Putamen (tissue), 1 donor: ENCODE results near the gene MC5R.

Source experiments
- DNase-seq: peaks from one replicate; pipeline ENCODE4 v3.0.0-alpha.2; 2016; ENCODE audit warnings: low spot score

Gene MC5R

DNA sequence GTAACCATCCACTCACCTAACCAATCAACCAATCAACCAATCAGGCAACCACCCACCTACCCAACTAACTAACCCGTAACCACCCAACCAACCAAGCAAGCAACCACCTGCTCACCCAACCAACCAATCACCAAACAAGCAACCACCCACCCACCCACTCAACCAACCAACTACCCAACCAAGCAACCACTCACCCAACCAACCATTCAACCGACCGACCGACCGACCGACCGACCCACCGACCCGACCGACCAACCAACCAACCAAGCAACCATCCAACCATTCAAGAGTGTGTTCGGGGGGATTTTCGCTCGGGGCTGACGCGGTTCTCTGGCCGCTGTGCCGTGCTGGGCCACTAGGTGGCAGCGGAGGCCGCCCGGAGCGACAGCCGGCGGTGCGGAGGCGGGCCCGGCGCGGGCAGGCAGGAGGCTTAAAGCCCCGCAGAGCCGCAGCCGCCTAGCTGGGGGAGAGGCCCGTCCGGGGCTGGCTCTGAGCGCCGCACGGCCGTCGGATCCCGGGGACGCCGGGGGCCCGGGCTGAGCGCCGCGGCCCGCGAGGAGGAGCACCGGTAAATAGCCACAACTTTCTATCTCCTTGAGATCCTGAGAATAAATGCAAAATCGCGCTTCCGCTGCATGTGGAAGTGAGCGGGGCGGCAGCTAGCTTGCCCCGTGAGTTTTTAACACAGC, at the start of gene MC5R:
TSS of gene MC5R (plus strand) at position 443 of the 689 bp plus-strand sequence. CDS start 1,617 bp downstream, outside the sequence.
- peak; percentile 38 for DNase-seq

DNA sequence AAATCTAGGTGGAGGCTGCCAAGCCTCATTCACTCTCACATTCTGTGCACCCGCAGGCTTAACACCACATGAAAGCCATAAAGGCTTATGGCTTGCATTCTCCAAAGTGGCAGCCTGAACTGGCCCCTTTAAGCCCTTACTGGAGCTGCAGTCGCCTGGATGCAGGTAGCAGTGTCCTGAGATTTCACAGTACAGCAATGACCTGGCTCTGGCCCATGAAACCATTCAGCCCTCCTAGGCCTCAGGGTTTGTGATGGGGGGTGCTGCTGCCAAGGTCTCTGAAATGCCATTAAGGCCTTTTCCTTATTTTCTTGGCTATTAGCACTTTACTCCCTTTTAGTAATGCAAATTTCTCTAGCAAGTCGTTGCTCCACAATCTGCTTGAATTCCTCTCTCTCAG, 48.9 kb upstream of the MC5R start:
- no peak for DNase-seq

DNA sequence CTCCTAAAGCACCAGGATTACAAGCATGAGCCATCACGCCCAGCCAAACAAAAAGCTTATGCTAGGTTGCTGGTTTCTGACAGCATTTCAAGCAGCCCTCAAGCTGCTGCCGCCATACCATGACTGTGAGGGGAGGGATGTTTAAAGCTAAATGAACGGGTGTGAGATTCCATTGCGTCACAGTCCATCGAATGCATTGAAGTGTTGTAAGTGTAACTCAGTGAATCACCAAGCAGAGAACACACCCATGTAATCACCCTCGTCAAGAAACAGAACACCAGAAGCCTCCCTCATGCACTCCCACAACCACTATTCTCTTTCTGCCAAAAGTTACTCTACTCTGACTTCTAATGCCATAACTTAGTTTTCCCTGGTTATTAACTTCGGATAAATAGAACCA, 32.8 kb upstream of the MC5R start:
- no peak for DNase-seq

DNA sequence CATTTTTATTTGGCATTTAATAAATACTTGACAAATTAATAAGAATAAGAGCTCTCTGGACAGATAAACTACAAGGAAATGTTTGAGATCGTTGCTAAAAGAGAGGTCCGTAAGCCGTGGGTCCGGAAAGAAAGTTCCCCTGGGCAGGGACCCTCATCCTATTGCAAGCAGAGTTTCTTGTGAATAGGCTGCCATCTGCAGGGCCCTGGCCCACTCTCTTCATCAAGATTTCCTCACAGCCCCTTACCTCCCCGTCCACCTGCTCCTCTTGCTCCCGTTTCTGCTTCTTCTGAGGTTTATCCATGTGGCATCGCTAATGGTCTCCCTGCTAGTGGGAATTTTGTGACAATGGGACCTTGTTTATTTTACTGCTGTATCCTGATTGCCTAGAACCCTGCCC, 30.1 kb upstream of the MC5R start:
- DNase-seq: no peak

DNA sequence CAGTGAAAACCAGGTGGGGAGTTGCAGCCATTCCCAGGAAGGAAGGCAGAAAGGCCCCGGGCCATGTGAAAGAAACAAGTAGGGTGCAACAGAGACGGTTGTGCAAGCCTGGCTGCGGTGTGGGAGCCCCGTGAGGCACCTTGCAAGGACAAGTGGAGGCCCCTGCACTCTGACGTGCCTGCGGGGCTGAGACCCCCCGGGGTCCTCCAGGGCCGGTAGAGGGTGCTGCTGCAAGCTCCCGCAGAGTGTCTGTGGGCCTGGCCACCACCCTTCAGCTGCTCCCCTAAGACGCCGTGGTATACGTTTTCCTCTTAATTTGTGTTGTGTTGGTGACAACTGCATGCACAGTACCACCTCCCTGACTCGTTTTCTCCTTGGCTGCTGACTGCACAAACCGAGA, 27.4 kb upstream of the MC5R start:
- DNase-seq: no peak

DNA sequence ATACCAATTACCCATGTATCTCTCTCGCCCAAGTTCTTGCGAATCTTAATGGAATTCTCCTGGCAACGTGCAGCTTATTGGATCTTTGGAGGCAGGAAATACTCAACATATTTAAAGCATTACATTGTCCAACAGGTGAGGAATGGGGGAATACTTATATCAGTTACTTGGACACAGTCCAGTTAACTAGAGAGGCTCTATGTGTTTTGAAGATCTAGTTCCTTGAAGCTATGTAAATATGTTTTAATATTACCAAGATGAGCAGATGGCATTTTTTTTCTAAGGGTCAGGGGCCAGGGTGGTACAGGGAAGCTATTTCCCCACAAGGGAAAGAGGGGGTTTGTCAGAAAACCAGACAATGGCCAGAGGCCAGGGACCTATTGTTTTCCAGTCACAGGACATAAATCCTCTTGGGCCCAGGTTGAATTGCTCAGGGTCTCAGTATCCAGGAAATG, 26.8 kb upstream of the MC5R start:
- no peak for DNase-seq

DNA sequence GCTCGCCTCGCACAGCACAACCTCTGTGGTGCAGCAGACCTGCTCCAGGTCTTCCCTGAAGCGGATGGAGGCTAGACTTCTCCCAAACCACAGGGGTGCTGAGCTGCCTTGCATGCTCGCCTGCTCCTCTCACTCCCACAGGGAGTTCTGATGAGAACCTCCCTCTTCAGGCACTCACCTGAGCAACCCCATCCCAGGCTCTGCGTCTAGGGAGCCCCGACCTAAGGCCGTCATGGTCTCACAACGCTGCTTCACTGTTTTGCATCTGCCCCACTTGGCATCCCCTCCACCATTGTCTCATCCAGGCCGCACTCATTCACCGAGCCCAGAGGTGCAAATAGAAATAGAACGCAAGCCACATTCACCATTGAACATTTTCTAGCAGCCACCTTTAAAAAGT, 24.6 kb upstream of the MC5R start:
- DNase-seq: no peak

DNA sequence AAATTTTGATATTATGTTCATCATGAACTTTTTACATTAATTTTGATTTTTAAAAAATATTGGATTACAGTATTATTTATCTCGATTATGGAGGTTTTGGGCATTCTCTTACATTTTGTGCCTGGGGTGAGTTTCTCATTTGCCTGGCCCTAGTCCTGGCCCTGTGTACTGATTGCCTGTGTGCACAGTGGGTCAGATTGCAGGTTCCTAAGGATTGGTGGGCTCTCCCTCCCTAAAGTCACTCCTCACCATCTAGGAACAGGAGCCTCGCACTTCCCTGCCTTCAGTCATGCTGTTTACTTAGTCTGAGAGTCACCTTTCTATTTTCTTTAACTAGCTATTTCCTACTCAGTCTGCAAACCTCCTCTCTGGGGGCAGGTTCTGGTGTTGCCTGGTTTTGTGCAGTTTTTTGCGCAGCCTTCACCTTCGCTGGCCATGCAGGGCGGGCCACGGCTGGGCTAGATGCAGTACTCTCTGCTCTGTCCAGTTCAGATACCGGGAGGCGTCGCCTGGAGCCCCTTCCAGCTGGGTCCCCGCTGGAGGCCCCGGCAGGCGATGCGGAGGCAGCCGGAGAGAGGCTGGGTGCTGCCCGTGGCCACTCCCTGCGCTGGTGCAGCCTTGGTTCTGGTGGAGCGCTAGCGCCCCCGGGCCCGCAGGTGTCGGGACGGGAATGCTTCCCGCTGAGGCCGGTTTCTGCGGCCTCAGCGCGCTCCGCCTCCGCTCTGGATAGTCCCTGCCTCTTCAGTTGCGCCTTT, 23.3 kb upstream of the MC5R start:
- peak; percentile 53 for DNase-seq

DNA sequence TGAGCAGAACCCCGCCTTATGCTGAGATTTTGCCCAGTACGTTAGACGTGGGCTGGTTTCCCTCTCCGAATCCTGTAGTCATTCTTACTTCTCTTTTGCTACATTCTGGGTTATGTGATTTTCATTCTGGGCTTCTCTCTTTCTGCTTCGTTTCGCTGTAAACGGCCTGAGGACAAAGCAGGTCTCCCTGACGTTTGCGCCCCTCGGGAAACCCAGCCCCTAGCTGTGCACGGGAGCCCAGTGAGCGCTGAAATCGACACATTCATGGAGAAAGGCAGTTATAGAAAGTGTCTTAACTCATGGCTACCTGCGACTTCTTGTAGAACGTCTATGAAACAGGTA, 22.7 kb upstream of the MC5R start:
- no peak for DNase-seq

DNA sequence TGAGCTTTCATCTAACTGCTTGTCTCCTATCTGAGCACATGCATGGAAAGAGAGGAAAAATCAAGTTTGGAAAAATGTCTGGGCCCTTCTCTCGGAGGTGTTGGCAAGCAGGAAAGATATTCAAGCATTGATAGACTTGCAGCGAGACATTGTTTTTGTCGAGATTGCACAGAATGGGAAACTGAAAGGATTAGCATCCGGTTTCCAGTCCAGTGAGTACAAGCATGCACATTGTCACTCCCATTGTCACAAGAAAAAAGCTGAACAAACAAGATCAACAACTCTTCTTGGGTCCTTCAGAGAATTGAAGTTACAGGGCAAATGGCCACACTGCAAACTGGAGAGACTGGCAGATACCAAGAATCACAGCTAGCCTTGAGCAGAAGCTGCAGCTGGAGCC, 19.6 kb upstream of the MC5R start:
- DNase-seq: no peak

DNA sequence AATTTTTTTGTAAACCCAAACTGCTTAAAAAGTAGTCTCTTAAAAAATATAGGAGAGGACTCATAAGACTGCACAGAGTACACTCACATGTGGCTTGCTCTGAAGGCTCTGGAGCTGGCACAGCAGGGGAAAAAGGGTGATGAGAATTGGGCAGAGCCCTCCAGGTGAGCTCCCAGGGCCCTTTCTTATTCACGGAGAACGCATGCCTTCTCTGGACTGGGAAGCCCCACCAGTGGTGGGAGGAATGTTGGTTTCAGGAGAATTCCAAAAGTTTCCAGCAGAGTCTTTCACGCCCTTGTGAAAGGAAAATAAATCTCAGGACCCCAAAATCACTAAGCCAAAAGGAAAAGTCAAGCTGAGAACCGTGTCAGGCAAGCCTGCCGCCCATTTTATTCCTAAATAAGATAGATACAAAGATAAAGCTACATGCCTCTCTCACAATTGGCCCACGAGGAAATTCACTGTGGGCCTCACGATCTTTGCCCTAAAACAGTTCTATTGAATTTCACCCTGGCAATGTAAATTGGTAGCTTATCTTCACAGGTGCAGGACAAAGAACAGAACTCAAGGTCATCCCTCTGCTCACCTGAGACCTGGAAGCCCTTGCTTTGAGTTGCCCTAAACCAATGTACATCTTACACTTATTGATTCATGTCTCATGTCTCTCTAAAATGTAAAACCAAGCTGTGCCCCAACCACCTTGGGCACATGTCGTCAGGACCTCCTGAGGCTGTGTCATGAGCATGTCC, 15.5 kb upstream of the MC5R start:
- no peak for DNase-seq

DNA sequence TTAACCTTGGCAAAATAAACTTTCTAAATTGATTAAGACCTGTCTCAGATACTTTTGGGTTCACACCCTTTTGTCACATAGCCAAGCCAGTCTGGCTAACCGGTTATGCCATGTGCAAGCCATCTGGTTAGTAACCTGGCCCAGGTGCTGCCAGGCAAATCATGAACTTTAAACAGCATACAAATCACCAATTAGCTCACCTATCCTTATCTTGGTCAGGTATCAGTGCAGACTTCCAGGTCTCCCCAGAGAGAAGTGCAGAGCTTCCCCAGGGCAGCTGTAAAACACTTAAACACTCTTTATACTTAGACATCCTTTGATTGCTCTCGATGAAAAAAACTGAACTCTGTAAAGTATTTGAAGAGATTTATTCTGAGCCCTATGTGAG, 14.9 kb upstream of the MC5R start:
- DNase-seq: no peak

DNA sequence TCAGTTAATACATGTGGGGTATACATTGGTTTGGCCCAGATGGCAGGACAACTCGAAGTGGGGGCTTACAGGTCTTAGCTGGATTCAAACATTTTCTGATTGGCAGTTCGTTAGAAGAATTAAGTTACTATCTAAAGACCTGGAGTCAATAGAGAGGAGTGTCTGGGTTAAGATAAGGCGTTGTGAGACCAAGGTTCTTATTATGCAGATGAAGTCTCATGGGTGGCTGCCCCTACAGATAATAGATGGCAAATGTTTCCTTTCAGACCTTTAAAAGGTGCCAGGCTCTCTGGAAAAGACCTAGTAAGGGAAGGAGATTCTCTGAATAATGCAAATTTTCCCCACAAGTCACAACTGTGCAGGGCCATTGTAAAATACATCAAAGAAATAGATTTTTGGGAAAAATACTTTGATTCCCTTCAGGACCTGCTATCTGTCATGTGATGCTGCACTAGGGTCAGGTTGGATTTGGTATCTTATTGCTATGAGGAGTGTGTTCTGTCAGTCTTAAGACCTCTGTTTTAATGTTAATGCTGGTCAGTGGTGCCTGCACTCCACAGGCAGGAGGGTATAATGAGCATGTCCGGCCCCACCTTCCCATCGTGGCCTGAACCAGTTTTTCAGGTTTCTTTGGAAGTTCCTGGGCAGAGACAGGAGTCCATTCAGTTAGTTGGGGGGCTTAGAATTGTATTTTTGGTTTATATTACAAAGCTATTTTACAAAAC, 14.3 kb upstream of the MC5R start:
- no peak for DNase-seq

DNA sequence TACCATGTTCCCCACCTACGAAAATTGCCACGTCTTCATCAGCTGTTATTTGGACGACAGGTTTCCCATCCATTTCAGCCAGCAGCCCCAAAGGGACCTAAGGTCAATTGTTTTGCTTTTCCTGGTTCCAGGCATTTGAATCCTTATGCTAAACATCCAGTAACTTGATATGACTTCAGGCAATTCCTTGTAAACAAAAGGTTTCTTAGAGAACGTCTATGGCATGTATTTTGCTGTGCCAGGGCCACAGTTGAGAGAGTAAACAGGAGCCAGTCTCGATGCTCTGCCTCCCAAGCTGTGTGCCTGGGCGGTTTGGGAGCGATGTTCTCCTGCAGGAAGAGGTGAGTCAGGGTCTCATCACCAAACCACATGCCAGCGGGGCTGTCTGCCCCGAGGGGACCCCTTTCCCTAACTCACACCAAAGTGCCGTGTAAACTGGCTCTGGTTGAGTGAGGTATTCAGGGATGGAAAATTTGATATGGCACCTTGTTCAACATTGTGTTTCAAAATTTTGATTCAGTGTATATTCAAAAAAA, 12.9 kb upstream of the MC5R start:
- no peak for DNase-seq

DNA sequence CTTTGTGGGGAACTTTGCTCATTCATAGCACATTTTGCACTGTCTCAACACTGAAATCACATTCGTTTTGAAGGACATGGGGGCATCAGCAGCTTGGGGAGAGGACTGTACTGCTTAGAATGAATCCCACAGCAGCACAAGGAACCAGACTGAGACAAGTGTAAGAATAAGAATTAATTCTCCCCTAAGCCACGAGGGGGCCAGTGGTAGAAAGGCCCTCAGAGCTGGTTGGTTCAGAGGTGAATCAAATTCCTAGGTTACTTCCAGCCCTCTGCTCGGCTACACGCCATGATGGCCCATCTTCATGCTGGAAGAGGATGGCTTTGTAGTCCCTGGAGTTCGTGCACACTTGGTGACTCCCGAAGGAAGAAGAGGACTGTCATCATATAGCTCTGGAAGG, 12.0 kb upstream of the MC5R start:
- no peak for DNase-seq

DNA sequence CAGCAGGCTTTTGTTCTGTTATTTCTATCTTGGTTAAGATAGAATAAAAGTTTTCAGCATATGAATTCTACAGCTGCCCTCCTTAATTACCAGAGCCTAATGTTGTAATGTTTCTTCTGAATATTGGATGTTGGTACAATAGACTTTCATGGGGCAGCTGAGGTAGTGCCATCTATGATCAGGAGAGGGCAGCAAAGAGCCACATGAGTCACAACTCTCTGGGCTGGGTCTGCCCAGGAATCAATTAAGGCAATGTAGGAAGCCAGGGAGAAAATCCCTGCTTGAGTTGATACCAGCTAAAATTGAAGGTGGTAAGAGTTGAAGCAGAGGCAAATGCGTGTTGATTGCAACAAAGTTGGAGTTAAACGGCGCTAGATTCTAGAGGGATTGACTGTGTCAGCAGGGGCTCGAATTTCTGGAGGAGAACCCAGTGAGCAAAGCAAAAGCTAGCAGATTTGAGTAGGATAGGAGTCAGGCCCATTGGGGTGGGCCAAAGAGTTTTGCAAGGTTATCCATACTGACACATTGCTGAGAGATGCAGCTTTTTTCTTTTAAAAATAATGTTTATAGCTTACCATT, 10.6 kb upstream of the MC5R start:
- peak; percentile 47 for DNase-seq

DNA sequence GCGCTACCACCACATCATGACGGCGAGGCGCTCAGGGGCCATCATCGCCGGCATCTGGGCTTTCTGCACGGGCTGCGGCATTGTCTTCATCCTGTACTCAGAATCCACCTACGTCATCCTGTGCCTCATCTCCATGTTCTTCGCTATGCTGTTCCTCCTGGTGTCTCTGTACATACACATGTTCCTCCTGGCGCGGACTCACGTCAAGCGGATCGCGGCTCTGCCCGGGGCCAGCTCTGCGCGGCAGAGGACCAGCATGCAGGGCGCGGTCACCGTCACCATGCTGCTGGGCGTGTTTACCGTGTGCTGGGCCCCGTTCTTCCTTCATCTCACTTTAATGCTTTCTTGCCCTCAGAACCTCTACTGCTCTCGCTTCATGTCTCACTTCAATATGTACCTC, 2.3 kb downstream of the MC5R start:
- DNase-seq: no peak

DNA sequence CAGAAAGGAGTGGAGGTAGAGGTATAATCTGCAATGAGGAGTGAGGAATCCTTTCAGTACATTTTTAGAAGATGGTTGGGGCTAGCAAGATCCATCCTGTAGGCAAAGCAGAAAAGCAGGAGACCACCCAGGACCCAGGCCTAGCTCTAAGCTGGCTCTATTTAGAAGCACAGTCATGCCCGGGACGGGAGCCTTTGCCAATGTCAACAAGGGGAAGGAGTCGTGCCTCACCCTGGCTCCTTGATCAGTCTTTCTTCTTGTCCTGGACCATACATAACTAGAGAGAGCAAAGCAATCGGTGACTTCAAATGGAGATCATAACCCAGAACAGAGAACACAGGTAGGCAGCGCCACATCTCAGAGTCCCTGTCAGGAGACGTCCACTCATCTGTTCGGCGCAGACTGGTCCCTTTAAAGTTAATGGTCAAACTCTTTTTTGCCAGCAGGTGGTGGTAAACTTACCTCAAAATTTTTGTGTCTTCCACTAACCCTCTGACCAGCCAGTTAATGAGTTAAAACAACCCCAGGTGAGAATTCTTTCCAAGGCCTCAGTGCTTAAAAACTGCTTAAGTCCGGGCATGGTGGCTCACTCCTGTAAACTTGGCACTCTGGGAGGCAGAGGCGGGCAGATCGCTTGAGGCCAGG, 8.0 kb downstream of the MC5R start:
- no peak for DNase-seq

DNA sequence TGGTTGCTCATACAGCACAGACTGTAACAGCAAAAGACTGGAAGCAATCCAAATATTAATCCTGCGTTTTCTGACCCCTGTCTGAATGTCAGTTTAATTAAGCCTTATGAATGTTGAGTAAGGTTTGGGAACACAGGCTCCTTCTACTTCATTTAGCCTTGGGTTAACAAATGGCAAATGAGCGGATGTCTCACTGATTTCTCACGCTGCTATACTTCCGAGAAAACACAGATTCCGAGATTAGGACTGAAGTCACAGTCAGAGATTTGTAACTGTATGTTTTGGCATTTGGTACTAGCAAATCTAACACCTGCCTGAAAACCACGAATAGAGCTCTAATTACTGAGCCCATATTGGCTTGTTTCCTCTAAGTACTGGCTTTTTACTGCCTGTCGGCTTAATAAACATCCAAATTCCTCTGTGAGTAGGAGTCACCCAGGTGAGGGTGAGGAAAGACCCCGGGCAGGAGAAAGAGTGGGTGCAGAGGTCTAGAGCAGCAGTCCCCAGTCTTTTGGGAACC, 10.6 kb downstream of the MC5R start:
- DNase-seq: no peak

DNA sequence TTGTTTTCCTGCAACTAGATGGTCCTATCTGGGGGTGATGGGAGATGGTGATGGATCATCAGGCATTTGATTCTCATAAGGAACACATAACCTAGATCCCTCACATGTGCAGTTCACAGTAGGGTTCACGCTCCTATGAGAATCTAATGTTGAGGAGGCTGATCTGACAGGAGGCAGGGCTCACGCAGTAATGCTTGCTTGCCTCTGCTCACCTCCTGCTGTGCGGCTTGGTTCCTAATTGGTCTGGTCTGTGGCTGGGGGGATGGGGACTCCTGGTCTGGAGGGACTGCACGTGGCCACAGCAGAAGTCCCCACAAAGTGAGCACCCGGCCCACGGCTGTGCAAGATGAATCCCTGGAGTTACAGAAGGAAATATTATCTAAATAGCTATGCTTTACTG, 11.3 kb downstream of the MC5R start:
- no peak for DNase-seq

DNA sequence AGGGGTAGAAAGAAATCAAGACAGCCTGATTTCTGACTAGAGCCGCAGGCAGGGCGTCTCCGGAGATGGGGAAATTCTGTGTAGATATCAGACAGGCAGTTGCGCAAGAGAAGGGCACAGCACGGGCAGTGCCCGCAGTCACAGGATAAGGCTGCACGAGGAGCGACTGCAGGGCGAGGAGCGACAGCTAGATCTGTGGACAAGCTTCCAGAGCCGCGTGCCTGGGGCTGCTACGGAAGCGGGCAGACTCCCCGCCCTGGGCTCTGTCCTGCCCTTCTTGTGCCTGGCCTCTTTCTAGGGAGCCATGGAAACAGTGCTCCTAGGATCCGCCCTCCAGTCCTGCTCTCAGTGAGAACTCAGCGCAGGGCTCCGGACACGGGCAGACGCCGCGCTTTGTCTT, 12.6 kb downstream of the MC5R start:
- DNase-seq: no peak
